ENCODE measurements around the gene PDE4C. TPM values are rescaled to one million over a fixed set of nuclear protein-coding genes. Genes with fewer than 3 reads are reported as not detected.

PDE4C gene
- total and polyA plus RNA-seq, 4 donors = 0.88 to 2.6 (median 1.4) TPM

DNA sequence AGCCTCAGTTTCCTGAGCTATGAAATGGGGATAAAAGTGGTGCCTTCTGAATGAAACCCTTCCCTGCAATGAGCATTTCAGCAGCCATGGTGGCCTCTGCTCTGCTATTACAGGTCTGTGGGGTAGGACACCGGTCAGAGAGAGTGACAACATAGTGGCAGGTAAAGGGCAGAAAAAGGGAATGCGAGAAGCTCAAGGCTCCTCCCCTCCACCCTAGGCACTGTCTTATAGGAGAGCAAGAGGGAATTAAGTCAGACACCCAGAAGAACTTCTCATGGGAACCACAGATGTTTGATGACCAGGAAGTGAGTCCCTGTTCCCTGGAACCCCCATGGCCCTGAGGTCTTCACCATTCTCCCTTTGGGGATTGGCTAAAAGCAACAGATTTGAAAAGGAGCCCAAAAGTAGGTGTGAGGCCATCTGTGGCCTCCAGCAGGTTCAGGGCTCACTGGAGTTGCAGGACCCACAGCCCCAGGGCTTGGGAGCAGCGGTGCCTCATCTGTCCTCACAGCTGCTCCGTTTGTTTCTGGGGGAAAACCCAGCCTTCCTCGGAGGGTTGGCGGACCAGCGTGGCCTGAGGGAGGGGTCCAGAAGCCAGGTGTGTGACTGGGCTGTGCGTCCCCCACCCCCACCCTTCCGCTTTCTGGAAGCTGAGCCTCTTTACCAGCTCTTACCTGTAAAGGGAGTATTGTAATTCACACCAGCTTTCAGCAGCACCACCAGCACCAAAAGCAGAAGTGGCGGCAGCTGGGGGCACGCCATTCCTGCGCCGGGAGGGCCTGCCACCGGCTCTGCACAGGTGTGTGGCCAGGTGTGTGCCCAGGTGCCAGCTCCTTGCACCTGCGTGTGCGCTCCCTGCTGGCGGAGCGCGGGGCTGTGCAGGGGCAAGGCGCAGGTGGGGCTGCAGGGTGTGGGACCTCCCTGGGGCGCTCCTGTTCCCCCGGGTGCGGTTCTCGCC, 28.6 kb upstream of the PDE4C start:
- peaks cover 8% of the 10 kb centered on the region for H3K4me1 ChIP-seq (ENCODE audit: control insufficient read depth, insufficient read depth, low read length)
- H3K9me3 ChIP-seq (ENCODE audit: control insufficient read depth, insufficient read depth, low read length) = no peaks in the 10 kb centered on the region
- H3K36me3 ChIP-seq (ENCODE audit: control insufficient read depth, insufficient read depth, low read length) = peaks cover 33% of the 10 kb centered on the region
- whole genome bisulfite sequencing (ENCODE audit: insufficient coverage) = 19% methylated on average over 18 of the region's 24 CpGs
- H3K27ac ChIP-seq (ENCODE audit: low read depth, low read length) = no peak overlapping the region
- no peak for DNase-seq (ENCODE audit: low read depth in 4 of 6, low spot score in 6 of 6)
- no peak overlapping the region for H3K4me3 ChIP-seq (ENCODE audit: low read depth, low read length)
- peaks cover 14% of the 10 kb centered on the region for H3K27me3 ChIP-seq (ENCODE audit: control insufficient read depth, insufficient read depth, low read length)

DNA sequence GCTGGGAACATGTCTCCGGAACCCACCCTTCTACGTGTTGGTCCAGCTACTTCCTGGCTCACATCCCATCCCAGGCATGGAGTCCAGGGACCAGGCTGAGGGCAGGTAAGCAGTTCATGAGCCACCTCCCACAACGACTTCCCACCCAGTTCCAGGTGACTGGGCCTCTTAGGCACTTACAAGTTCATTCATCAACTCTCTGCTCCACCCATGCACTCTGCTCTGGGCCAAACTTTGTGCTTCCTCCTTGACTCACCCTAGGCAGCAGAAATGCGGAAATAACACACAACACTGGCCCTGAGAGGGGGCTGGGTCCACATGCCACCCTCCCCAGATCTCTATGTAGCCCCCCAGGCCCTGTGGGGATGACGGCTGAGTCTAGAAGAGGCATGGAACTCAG, 27.5 kb upstream of the PDE4C start:
- DNase-seq (ENCODE audit: low read depth in 4 of 6, low spot score in 6 of 6) = no peak
- no peak overlapping the region for H3K27ac ChIP-seq (ENCODE audit: low read depth, low read length)
- H3K9me3 ChIP-seq (ENCODE audit: control insufficient read depth, insufficient read depth, low read length) = no peaks in the 10 kb centered on the region
- H3K27me3 ChIP-seq (ENCODE audit: control insufficient read depth, insufficient read depth, low read length) = peaks cover 14% of the 10 kb centered on the region
- H3K4me3 ChIP-seq (ENCODE audit: low read depth, low read length) = no peak overlapping the region
- WGBS (ENCODE audit: insufficient coverage) = 57% methylated on average over 5 of the region's 5 CpGs
- peaks cover 8% of the 10 kb centered on the region for H3K4me1 ChIP-seq (ENCODE audit: control insufficient read depth, insufficient read depth, low read length)
- H3K36me3 ChIP-seq (ENCODE audit: control insufficient read depth, insufficient read depth, low read length) = peaks cover 22% of the 10 kb centered on the region

DNA sequence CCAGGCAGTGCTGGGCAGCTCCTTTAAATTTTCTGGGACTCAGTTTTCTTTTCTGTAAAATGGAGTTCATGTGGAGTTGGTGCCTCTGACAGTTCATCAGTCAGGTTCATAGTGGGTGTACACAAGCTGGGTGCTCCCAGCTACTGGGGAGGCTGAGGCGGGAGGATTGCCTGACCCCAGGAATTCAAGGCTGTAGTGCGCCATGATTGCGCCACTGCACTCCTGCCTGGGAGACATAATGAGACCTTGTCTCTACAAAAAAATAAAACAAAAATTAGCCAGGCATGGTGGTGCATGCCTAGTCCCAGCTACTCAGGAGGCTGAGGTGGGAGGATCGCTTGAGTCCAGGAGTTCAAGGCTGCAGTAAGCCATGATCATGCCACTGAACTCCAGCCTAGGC, 26.9 kb upstream of the PDE4C start:
- Histone ChIP-seq H3K27ac (ENCODE audit: low read depth, low read length) (no peak overlapping the region), H3K9me3 (ENCODE audit: control insufficient read depth, insufficient read depth, low read length) (no peaks in the 10 kb centered on the region), H3K36me3 (ENCODE audit: control insufficient read depth, insufficient read depth, low read length) (peaks cover 17% of the 10 kb centered on the region), H3K4me1 (ENCODE audit: control insufficient read depth, insufficient read depth, low read length) (peaks cover 8% of the 10 kb centered on the region), H3K27me3 (ENCODE audit: control insufficient read depth, insufficient read depth, low read length) (peaks cover 14% of the 10 kb centered on the region), H3K4me3 (ENCODE audit: low read depth, low read length) (no peak overlapping the region)
- DNase-seq (ENCODE audit: low read depth in 4 of 6, low spot score in 6 of 6) = no peak
- no CpG with 5 or more reads among the region's 4 CpGs for WGBS (ENCODE audit: insufficient coverage)

DNA sequence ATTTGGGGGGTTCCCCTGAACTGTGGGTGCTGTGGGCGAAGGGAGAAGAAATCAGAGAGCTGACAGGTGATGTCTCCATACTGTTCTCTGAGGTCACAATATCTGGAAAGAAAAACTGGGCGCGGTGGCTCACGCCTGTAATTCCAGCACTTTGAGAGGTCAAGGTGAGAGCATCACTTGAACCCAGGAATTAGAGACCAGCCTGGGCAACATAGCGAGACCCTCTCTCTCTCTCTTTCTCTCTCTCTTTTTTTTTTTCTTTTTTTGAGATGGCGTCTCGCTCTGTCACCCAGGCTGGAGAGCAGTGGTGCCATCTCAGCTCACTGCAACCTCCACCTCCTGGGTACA, 26.1 kb upstream of the PDE4C start:
- peaks cover 14% of the 10 kb centered on the region for H3K27me3 ChIP-seq (ENCODE audit: control insufficient read depth, insufficient read depth, low read length)
- no peaks in the 10 kb centered on the region for H3K9me3 ChIP-seq (ENCODE audit: control insufficient read depth, insufficient read depth, low read length)
- DNase-seq (ENCODE audit: low read depth in 4 of 6, low spot score in 6 of 6) = no peak
- no peak overlapping the region for H3K4me3 ChIP-seq (ENCODE audit: low read depth, low read length)
- no peak overlapping the region for H3K27ac ChIP-seq (ENCODE audit: low read depth, low read length)
- 81% methylated on average over 6 of the region's 7 CpGs for WGBS (ENCODE audit: insufficient coverage)
- H3K4me1 ChIP-seq (ENCODE audit: control insufficient read depth, insufficient read depth, low read length) = peaks cover 8% of the 10 kb centered on the region
- H3K36me3 ChIP-seq (ENCODE audit: control insufficient read depth, insufficient read depth, low read length) = peaks cover 9% of the 10 kb centered on the region

DNA sequence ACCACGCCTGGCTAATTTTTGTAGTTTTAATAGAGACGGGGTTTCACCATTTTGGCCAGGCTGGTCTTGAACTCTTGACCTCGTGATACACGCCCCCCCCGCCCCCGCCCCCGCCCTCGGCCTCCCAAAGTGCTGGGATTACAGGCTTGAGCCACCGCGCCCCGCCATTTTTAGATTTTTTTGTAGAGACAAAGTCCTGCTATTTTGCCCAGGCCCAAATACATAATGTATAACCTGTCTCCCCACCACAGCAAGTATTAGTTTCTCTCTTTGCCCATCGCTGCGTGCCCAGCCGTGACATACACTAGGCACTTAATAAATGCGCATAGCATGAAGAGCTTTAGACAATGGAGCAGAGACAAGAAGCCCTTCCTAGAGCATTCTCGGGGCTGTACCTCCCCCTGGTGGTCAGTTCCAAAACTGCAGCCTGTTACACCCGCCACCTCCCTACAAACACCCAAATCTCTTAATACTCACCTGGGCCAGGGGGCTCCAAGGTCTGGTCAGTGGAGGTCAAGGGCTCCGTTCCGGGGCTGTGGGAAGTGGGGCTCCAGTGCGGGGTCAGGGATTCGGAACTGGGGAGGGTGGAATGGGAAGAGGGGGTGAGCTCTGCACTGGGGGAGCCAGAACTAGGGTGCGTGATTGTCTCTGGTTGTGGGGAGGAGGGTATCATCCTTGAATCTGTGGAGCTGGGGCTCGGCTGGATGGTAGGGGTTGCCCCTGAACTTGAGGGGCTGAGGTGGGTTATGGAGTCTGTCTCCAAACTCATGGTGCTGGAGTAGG, 25.5 kb upstream of the PDE4C start:
- Histone ChIP-seq H3K4me1 (ENCODE audit: control insufficient read depth, insufficient read depth, low read length) (peaks cover 8% of the 10 kb centered on the region), H3K27ac (ENCODE audit: low read depth, low read length) (no peak overlapping the region), H3K4me3 (ENCODE audit: low read depth, low read length) (no peak overlapping the region), H3K27me3 (ENCODE audit: control insufficient read depth, insufficient read depth, low read length) (peaks cover 14% of the 10 kb centered on the region), H3K9me3 (ENCODE audit: control insufficient read depth, insufficient read depth, low read length) (no peaks in the 10 kb centered on the region), H3K36me3 (ENCODE audit: control insufficient read depth, insufficient read depth, low read length) (peaks cover 4% of the 10 kb centered on the region)
- WGBS (ENCODE audit: insufficient coverage) = 23% methylated on average over 13 of the region's 23 CpGs
- peak; percentile 46 to 93 (median 58) for DNase-seq (ENCODE audit: low read depth in 4 of 6, low spot score in 6 of 6)

DNA sequence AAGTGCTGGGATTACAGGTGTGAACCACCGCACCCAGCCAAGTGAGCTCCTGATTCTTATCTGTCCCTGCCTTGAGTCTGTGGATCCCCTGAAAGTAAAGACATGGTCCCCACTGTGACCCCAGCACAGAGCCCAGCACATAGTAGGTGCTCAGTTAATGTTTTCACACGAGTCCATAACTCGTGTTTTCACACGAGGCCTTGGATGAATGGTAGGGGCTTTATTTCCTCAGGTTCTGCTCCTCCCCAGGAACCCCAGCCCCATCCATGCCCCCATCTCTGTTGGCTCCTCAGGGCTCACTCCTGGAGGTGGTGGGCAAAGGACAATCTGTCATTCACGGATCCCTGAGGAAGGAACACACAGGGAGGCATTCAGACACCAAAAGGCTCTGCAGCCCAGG, 23.6 kb upstream of the PDE4C start:
- Histone ChIP-seq H3K27ac (ENCODE audit: low read depth, low read length) (no peak overlapping the region), H3K4me1 (ENCODE audit: control insufficient read depth, insufficient read depth, low read length) (peaks cover 3% of the 10 kb centered on the region), H3K4me3 (ENCODE audit: low read depth, low read length) (no peak overlapping the region), H3K27me3 (ENCODE audit: control insufficient read depth, insufficient read depth, low read length) (peaks cover 8% of the 10 kb centered on the region), H3K9me3 (ENCODE audit: control insufficient read depth, insufficient read depth, low read length) (no peaks in the 10 kb centered on the region), H3K36me3 (ENCODE audit: control insufficient read depth, insufficient read depth, low read length) (no peaks in the 10 kb centered on the region)
- 97% methylated on average over 5 of the region's 5 CpGs for WGBS (ENCODE audit: insufficient coverage)
- DNase-seq (ENCODE audit: low read depth in 4 of 6, low spot score in 6 of 6) = no peak

DNA sequence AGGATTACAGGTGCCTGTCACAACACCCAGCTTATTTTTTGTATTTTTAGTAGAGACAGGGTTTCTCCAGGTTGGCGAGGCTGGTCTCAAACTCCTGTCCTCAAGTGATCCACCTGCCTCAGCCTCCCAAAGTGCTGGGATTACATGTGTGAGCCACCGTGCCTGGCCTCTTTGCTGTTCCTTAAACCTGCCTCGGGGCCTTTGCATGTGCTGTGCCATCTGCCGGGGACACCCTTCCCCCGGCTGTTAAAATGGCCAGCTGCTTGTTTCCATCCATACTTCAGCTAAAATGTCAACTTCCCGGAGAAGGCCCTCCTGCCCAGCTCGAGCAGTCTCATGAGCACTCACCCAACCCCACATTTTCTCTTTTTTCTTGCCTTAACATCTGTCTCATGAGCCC, 19.1 kb upstream of the PDE4C start:
- H3K27me3 ChIP-seq (ENCODE audit: control insufficient read depth, insufficient read depth, low read length) = no peaks in the 10 kb centered on the region
- 76% methylated on average over 7 of the region's 7 CpGs for WGBS (ENCODE audit: insufficient coverage)
- H3K9me3 ChIP-seq (ENCODE audit: control insufficient read depth, insufficient read depth, low read length) = no peaks in the 10 kb centered on the region
- no peak overlapping the region for H3K27ac ChIP-seq (ENCODE audit: low read depth, low read length)
- H3K4me1 ChIP-seq (ENCODE audit: control insufficient read depth, insufficient read depth, low read length) = no peaks in the 10 kb centered on the region
- DNase-seq (ENCODE audit: low read depth in 4 of 6, low spot score in 6 of 6) = no peak
- no peaks in the 10 kb centered on the region for H3K36me3 ChIP-seq (ENCODE audit: control insufficient read depth, insufficient read depth, low read length)
- no peak overlapping the region for H3K4me3 ChIP-seq (ENCODE audit: low read depth, low read length)

DNA sequence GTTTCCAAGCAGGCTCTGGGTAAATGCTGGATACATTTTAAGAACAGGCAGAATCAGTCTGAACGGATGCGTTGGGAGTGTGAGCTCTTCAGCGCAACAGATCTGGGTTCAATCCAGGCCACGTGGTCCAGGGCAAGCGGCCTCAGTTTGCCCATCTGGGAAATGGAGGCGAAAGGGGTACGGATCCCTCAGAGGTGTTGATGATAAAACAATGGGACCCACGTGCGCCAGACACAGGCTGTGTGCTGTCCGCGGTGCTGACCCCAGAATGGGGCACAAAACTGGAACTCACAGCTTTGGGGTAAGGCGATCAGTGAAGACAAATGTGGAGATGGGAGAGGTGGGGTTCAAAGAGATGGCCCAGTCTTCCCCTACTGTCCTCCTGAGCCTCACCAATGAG, 13.1 kb upstream of the PDE4C start:
- WGBS (ENCODE audit: insufficient coverage) = 30% methylated on average over 11 of the region's 12 CpGs
- peaks cover 8% of the 10 kb centered on the region for H3K27me3 ChIP-seq (ENCODE audit: control insufficient read depth, insufficient read depth, low read length)
- H3K4me1 ChIP-seq (ENCODE audit: control insufficient read depth, insufficient read depth, low read length) = peaks cover under 1% of the 10 kb centered on the region
- H3K27ac ChIP-seq (ENCODE audit: low read depth, low read length) = no peak overlapping the region
- no peak for DNase-seq (ENCODE audit: low read depth in 4 of 6, low spot score in 6 of 6)
- H3K9me3 ChIP-seq (ENCODE audit: control insufficient read depth, insufficient read depth, low read length) = no peaks in the 10 kb centered on the region
- H3K36me3 ChIP-seq (ENCODE audit: control insufficient read depth, insufficient read depth, low read length) = no peaks in the 10 kb centered on the region
- no peak overlapping the region for H3K4me3 ChIP-seq (ENCODE audit: low read depth, low read length)

DNA sequence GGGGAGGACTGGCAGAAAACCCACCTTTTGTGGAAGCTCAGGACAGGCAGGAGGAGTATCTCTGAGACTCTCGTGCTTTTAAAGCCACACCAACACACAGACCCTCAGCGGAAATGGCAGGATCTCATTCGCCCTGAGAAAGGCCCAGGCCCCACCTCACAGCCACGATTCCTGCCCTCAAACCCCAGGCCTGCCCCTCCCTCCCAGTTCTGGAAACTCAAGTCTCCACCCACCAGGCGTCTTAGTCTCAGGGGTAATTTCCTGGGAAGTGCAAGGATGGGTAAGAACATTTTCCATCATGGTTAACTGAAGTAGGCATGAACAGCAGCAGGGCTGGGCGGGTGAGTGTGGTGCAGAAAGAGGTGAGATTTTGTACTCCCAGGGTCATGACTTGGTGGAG, 8.0 kb upstream of the PDE4C start:
- whole genome bisulfite sequencing (ENCODE audit: insufficient coverage) = 44% methylated on average over 5 of the region's 6 CpGs
- Histone ChIP-seq H3K4me3 (ENCODE audit: low read depth, low read length) (no peak overlapping the region), H3K27me3 (ENCODE audit: control insufficient read depth, insufficient read depth, low read length) (peaks cover 30% of the 10 kb centered on the region), H3K9me3 (ENCODE audit: control insufficient read depth, insufficient read depth, low read length) (no peaks in the 10 kb centered on the region), H3K36me3 (ENCODE audit: control insufficient read depth, insufficient read depth, low read length) (no peaks in the 10 kb centered on the region), H3K4me1 (ENCODE audit: control insufficient read depth, insufficient read depth, low read length) (peaks cover 19% of the 10 kb centered on the region), H3K27ac (ENCODE audit: low read depth, low read length) (no peak overlapping the region)
- peak in 1 of 6 donors; percentile 42 for DNase-seq (ENCODE audit: low read depth in 4 of 6, low spot score in 6 of 6)
